Stomach smooth muscle (tissue), 2 donors: ENCODE results near the gene FAM53B.

Experiments used
- H3K27ac ChIP-seq: one replicate; pipeline ENCODE4 v1.7.0; 2013; ENCODE audit warnings: mild to moderate bottlenecking, low read length, inconsistent platforms
- H3K27me3 ChIP-seq, 2 donors: one replicate each; pipeline ENCODE4 v1.7.0; 2013; ENCODE audit warnings: low read length in 2 of 2; ENCODE audit not compliant: insufficient read depth in 2 of 2, control insufficient read depth in 1 of 2
- H3K36me3 ChIP-seq, 2 donors: one replicate each; pipeline ENCODE4 v1.7.0; 2013; ENCODE audit warnings: low read length in 2 of 2; ENCODE audit not compliant: control insufficient read depth in 2 of 2, insufficient read depth in 2 of 2
- H3K4me1 ChIP-seq: one replicate; pipeline ENCODE4 v1.7.0; 2013; ENCODE audit warnings: low read length; ENCODE audit not compliant: control insufficient read depth, insufficient read depth
- H3K4me3 ChIP-seq, 2 donors: one replicate each; pipeline ENCODE4 v1.7.0; 2013; ENCODE audit warnings: low read length in 2 of 2
- H3K9ac ChIP-seq, 2 donors: one replicate each; pipeline ENCODE4 v1.7.0; 2013; ENCODE audit warnings: low read length in 2 of 2, mild to moderate bottlenecking in 1 of 2
- H3K9me3 ChIP-seq, 2 donors: one replicate each; pipeline ENCODE4 v1.7.0; 2013; ENCODE audit warnings: low read length in 2 of 2; ENCODE audit not compliant: control insufficient read depth in 2 of 2
- donor health status: healthy.
- donor health status: Pancreatic carcinoma.

FAM53B gene

DNA sequence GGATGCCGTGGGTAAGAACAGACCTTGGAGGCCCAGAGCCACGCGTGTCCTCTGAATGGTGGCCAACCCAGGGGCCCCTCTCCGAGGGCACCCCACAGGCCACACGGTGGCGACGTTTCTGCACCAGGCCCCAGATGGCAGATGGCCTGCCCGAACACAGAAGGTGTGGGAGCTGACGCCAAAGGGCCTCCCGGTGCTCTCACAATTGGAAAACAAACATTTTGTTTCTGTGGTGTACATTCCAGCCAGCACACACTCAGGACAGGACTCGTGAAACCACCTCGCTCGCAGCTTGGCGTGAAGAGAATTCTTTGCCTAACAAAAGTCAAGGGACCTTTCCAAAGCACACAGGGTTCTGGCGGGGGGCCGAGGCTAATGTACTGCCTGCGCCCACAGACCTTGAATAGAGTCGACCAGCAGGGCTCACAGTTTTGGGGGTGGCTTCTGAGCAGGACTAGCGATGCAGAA lies 112.1 kb downstream of the FAM53B start:
- no peak overlapping the region for H3K9ac ChIP-seq
- H3K4me3 ChIP-seq, result no peak overlapping the region
- no peaks in the 10 kb centered on the region for H3K27me3 ChIP-seq
- no peak overlapping the region for H3K27ac ChIP-seq
- H3K4me1 ChIP-seq, result peaks cover 26% of the 10 kb centered on the region
- no peaks in the 10 kb centered on the region for H3K36me3 ChIP-seq
- no peaks in the 10 kb centered on the region for H3K9me3 ChIP-seq

DNA sequence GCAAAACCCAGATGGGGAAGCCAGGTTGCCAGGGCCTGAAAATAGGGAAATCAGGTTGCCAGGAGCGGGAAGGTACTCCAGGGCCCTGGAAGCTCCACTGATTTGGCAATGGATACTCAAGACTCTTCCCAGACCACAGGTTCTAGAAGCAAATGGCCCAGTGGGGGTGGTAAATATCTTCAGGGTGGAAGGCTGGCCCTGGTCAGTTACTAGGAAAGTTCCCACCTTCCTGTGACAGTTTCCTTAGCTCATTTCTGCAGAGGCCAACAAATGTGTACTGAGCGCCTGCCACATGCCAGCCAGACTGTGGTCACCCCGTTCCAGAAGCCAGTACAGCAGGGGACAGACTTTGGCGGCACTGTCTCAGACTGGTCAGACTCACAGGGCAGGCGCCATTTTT lies 113.6 kb downstream of the FAM53B start:
- peaks cover 33% of the 10 kb centered on the region for H3K4me1 ChIP-seq
- H3K9me3 ChIP-seq, result no peaks in the 10 kb centered on the region
- H3K27ac ChIP-seq, result no peak overlapping the region
- H3K36me3 ChIP-seq, result no peaks in the 10 kb centered on the region
- no peak overlapping the region for H3K9ac ChIP-seq
- H3K27me3 ChIP-seq, result no peaks in the 10 kb centered on the region
- no peak overlapping the region for H3K4me3 ChIP-seq

GRCh38 chr10:124629842-124630241 lies 114.3 kb downstream of the FAM53B start:
- no peak overlapping the region for H3K9ac ChIP-seq
- no peaks in the 10 kb centered on the region for H3K27me3 ChIP-seq
- no peaks in the 10 kb centered on the region for H3K36me3 ChIP-seq
- no peaks in the 10 kb centered on the region for H3K9me3 ChIP-seq
- H3K4me1 ChIP-seq, result peaks cover 35% of the 10 kb centered on the region
- no peak overlapping the region for H3K4me3 ChIP-seq
- H3K27ac ChIP-seq, result no peak overlapping the region

DNA sequence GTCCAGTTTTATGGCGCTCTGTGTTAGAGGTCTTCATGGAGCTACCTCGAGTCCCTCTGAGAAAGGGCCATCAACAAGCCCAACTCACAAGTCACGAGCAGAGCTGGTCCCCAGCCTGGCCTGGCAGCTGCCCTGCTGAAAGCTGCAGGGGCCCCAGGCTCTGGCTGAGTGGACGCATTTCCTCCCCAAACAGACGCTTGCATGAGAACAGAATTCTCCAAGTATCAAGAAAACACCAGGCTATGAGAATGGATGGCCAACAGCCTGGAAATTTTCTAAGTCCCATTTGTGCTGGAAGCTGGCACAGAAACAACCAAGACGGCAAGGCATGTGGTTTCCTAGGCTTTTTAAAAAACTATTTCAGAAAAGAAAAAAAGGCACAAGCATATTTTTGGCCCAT lies 114.8 kb downstream of the FAM53B start:
- H3K36me3 ChIP-seq, result no peaks in the 10 kb centered on the region
- H3K27ac ChIP-seq, result no peak overlapping the region
- H3K4me3 ChIP-seq, result no peak overlapping the region
- H3K4me1 ChIP-seq, result peaks cover 39% of the 10 kb centered on the region
- no peaks in the 10 kb centered on the region for H3K9me3 ChIP-seq
- no peaks in the 10 kb centered on the region for H3K27me3 ChIP-seq
- no peak overlapping the region for H3K9ac ChIP-seq

GRCh38 chr10:124628676-124629021 lies 115.5 kb downstream of the FAM53B start:
- Histone ChIP-seq H3K4me1 (peaks cover 41% of the 10 kb centered on the region), H3K36me3 (no peaks in the 10 kb centered on the region), H3K27ac (no peak overlapping the region), H3K27me3 (no peaks in the 10 kb centered on the region), H3K9me3 (no peaks in the 10 kb centered on the region), H3K4me3 (no peak overlapping the region), H3K9ac (no peak overlapping the region)

DNA sequence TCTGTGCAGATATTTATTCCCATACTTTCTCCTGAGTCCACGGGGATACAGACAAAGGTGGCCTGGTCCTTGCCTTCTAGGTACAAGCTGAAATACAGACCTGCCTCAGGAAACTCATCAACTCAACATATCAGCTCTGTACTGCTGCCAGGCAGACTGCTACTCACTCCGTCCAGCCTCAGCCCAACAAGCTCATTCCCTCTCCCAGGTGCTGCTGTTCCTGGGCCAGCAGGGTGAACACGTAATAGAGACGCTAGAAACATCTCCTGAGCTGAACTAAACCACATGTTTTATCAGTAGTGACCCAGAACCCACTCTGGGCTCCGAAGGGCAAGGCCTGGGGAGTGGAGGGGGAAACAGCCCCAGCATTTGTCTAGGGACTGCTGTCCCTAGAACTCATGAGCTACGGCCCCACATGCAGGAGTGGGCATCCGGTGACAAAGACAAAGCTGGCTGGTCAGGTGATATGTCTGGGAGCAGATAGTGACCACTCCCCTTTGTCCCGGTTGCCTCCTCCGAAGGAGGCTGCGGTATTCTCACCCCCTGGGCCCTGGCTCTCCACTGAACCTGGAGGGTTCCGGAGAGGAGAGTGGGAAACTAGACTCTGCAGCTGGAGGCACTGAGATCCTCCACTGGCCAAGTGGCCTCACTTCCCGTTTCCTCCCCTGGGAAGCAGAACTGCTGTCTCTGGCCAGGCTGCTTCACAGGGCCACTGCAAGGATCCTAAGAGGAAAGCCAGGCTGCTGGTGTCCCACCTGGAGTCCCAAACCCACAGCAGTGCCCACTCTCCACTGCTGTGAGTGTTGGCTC lies 116.1 kb downstream of the FAM53B start:
- no peak overlapping the region for H3K4me3 ChIP-seq
- no peaks in the 10 kb centered on the region for H3K9me3 ChIP-seq
- no peaks in the 10 kb centered on the region for H3K27me3 ChIP-seq
- H3K27ac ChIP-seq, result no peak overlapping the region
- H3K4me1 ChIP-seq, result peaks cover 41% of the 10 kb centered on the region
- H3K9ac ChIP-seq, result no peak overlapping the region
- no peaks in the 10 kb centered on the region for H3K36me3 ChIP-seq

DNA sequence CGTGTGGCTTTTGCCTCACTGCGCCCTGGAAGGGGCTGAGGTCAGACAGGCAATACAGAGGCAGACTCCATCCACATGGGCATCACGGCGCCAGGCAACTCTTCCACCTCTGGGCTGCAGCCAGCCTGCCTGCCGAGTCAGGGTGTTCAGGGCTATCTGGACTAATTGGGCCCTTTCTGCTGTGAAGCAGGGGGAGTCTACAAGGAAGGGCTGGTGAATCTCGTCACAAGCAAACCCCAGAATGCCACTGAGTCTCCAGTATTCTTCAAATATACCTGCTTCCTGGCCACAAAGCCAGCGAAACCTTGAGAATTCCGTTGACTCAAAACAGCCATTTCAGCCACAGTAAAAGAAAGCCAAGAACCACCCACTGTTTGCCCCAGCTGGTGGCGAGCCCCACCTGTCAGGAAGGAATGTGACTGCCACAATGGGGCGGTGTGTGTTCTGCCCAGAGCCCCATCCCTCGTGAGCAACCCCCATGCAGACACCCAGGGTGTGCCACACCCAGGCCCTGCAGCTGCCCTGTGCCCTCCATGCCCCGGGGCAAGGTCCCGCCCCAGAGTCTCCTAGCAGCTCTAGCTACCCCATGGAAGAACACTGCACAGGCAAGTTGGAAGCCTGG lies 117.3 kb downstream of the FAM53B start:
- no peak overlapping the region for H3K9ac ChIP-seq
- H3K36me3 ChIP-seq, result no peaks in the 10 kb centered on the region
- no peak overlapping the region for H3K27ac ChIP-seq

GRCh38 chr10:124625831-124626238 lies 118.3 kb downstream of the FAM53B start:
- H3K9ac ChIP-seq, result no peak overlapping the region
- no peaks in the 10 kb centered on the region for H3K27me3 ChIP-seq
- H3K4me1 ChIP-seq, result peaks cover 45% of the 10 kb centered on the region
- H3K4me3 ChIP-seq, result no peak overlapping the region
- H3K27ac ChIP-seq, result no peak overlapping the region
- no peaks in the 10 kb centered on the region for H3K36me3 ChIP-seq
- H3K9me3 ChIP-seq, result no peaks in the 10 kb centered on the region

More for the DNA sequence above, 117.3 kb downstream of the FAM53B start:
- no peak overlapping the region for H3K4me3 ChIP-seq
- no peaks in the 10 kb centered on the region for H3K9me3 ChIP-seq
- H3K27me3 ChIP-seq, result no peaks in the 10 kb centered on the region
- H3K4me1 ChIP-seq, result peaks cover 39% of the 10 kb centered on the region

GRCh38 chr10:124624895-124625294 lies 119.3 kb downstream of the FAM53B start:
- Histone ChIP-seq H3K27me3 (no peaks in the 10 kb centered on the region), H3K9me3 (no peaks in the 10 kb centered on the region), H3K36me3 (no peaks in the 10 kb centered on the region), H3K9ac (no peak overlapping the region), H3K4me1 (peaks cover 45% of the 10 kb centered on the region), H3K27ac (no peak overlapping the region), H3K4me3 (no peak overlapping the region)

- no peaks in the 10 kb centered on the region for H3K27me3 ChIP-seq
- H3K4me1 ChIP-seq, result peaks cover 42% of the 10 kb centered on the region
- no peak overlapping the region for H3K4me3 ChIP-seq
- no peaks in the 10 kb centered on the region for H3K36me3 ChIP-seq
- no peak overlapping the region for H3K27ac ChIP-seq
- no peaks in the 10 kb centered on the region for H3K9me3 ChIP-seq
- no peak overlapping the region for H3K9ac ChIP-seq
These were observed 119.7 kb downstream of the FAM53B start for GRCh38 chr10:124624466-124624865.

- Histone ChIP-seq H3K9ac (no peak overlapping the region), H3K36me3 (no peaks in the 10 kb centered on the region), H3K9me3 (no peaks in the 10 kb centered on the region), H3K27me3 (no peaks in the 10 kb centered on the region), H3K4me1 (peaks cover 43% of the 10 kb centered on the region), H3K27ac (no peak overlapping the region), H3K4me3 (no peak overlapping the region)
These were observed 120.2 kb downstream of the FAM53B start for GRCh38 chr10:124624006-124624405.
